Left lung (tissue), 10 donors: ENCODE measurements around the gene SH3TC2. TPM values are rescaled to one million over a fixed set of nuclear protein-coding genes. Genes with fewer than 3 reads are reported as not detected.

Source experiments
- ATAC-seq: fragments of 200-7000 bp; cut with Tn5 transposase; one replicate; pipeline ENCODE4 v1.9.1; 2020; ENCODE audit warnings: moderate library complexity
- DNase-seq, 4 donors: peaks; one replicate each; pipeline ENCODE4 v3.0.0-alpha.2; 2013 to 2020
- H3K27ac ChIP-seq, 2 donors: fragments of 200-600 bp; sonication (generic) in 1 of 2; one replicate each; pipeline versions ENCODE4 v1.5.0 to v1.8.0; 2020 to 2021
- H3K27me3 ChIP-seq, 2 donors: fragments of 200-600 bp; sonication (generic) in 1 of 2; one replicate each; pipeline versions ENCODE4 v1.5.0 to v1.8.0; 2020 to 2021
- H3K36me3 ChIP-seq, 2 donors: fragments of 200-600 bp; sonication (generic) in 1 of 2; one replicate each; pipeline versions ENCODE4 v1.5.0 to v1.8.0; 2020 to 2021
- H3K4me1 ChIP-seq, 2 donors: fragments of 200-600 bp; one replicate each; pipeline ENCODE4 v1.8.0; 2021
- H3K4me3 ChIP-seq, 2 donors: fragments of 200-600 bp; sonication (generic) in 1 of 2; one replicate each; pipeline versions ENCODE4 v1.5.0 to v1.8.0; 2020 to 2021; ENCODE audit warnings: mild to moderate bottlenecking in 1 of 2
- H3K9me3 ChIP-seq, 2 donors: fragments of 200-600 bp; sonication (generic) in 1 of 2; one replicate each; pipeline versions ENCODE4 v1.5.0 to v1.8.0; 2020 to 2021
- CTCF ChIP-seq, 2 donors: fragments of 200-600 bp; sonication (generic) in 1 of 2; IDR thresholded peaks; one replicate each; pipeline versions ENCODE4 v1.5.0 to v1.8.0; 2021; ENCODE audit warnings: antibody characterized with exemption in 2 of 2
- intact Hi-C, 2 donors: fragments of 100-400 bp; cut with DNase I; formaldehyde crosslinking; loops; one replicate each; pipeline versions ENCODE4 v1.11.2 to v1.14.2; 2022
- polyA plus RNA-seq, 6 donors: library from polyadenylated mRNA; unstranded; fragments of 120-200 nt; gene quantifications; one replicate each; pipeline ENCODE4 v1.2.1, GENCODE V29; 2013; ENCODE audit not compliant: insufficient read length in 6 of 6
- total RNA-seq, 2 donors: library from RNA; stranded (reverse); fragmentation: NEBNext Ultra II Directional; extraction: Animal tissue kit (Norgen Biotek cat#: 25700); gene quantifications; one replicate each; pipeline ENCODE4 v1.2.1, GENCODE V29; 2021
- donor health status: DM: no; HTN: yes; CAD: no.
- donor health status: DM: no; HTN: no; CAD: no.

The SH3TC2 gene
- total and polyA plus RNA-seq, 8 donors, result 1.0 to 2.5 (median 2.1) TPM

- intact Hi-C loops, result no loop called here
- ATAC-seq (no peak), DNase-seq (no peak)
- Histone ChIP-seq H3K36me3 (no peaks in the 10 kb centered on the region), H3K4me3 (no peak overlapping the region), H3K27me3 (no peaks in the 10 kb centered on the region), H3K27ac (no peak overlapping the region), H3K9me3 (no peaks in the 10 kb centered on the region), H3K4me1 (peaks cover 0 to 17% of the 10 kb centered on the region in 2 donors)
- no peak for TF ChIP-seq CTCF (IDR thresholded peaks at IDR 0.05)
These were observed 17.8 kb downstream of the SH3TC2 start for GRCh38 chr5:149045089-149045460.

GRCh38 chr5:149044453-149045088 is 18.3 kb downstream of the SH3TC2 start:
- intact Hi-C loops, result no loop called here
- H3K4me3 ChIP-seq, result no peak overlapping the region
- no peaks in the 10 kb centered on the region for H3K9me3 ChIP-seq
- H3K36me3 ChIP-seq, result no peaks in the 10 kb centered on the region
- DNase-seq (no peak), ATAC-seq (no peak)
- TF ChIP-seq CTCF (IDR thresholded peaks at IDR 0.05), result no peak
- H3K4me1 ChIP-seq, result peaks cover 0 to 22% of the 10 kb centered on the region in 2 donors
- H3K27me3 ChIP-seq, result no peaks in the 10 kb centered on the region
- H3K27ac ChIP-seq, result no peak overlapping the region

- Histone ChIP-seq H3K9me3 (no peaks in the 10 kb centered on the region), H3K27ac (no peak overlapping the region), H3K36me3 (no peaks in the 10 kb centered on the region), H3K27me3 (no peaks in the 10 kb centered on the region), H3K4me1 (peaks cover 0 to 31% of the 10 kb centered on the region in 2 donors), H3K4me3 (no peak overlapping the region)
- TF ChIP-seq CTCF (IDR thresholded peaks at IDR 0.05), result no peak
- intact Hi-C loops, result no loop called here
- ATAC-seq (no peak), DNase-seq (no peak)
These were observed 19.2 kb downstream of the SH3TC2 start for GRCh38 chr5:149043641-149044040.

- no peak for ATAC-seq
- no peaks in the 10 kb centered on the region for H3K27me3 ChIP-seq
- no peak for TF ChIP-seq CTCF (IDR thresholded peaks at IDR 0.05)
These were observed 20.0 kb downstream of the SH3TC2 start for GRCh38 chr5:149042865-149043264.

GRCh38 chr5:149041242-149041641 is 21.6 kb downstream of the SH3TC2 start:
- peaks cover 0 to 54% of the 10 kb centered on the region in 2 donors for H3K4me1 ChIP-seq
- TF ChIP-seq CTCF (IDR thresholded peaks at IDR 0.05), result no peak
- H3K4me3 ChIP-seq, result no peak overlapping the region
- intact Hi-C loops, result no loop called here
- H3K27ac ChIP-seq, result no peak overlapping the region
- ATAC-seq (no peak), DNase-seq (no peak)
- H3K27me3 ChIP-seq, result no peaks in the 10 kb centered on the region
- no peaks in the 10 kb centered on the region for H3K9me3 ChIP-seq
- no peaks in the 10 kb centered on the region for H3K36me3 ChIP-seq

More at GRCh38 chr5:149042865-149043264, 20.0 kb downstream of the SH3TC2 start:
- Histone ChIP-seq H3K27ac (no peak overlapping the region), H3K4me3 (no peak overlapping the region), H3K4me1 (peaks cover 0 to 39% of the 10 kb centered on the region in 2 donors), H3K36me3 (no peaks in the 10 kb centered on the region), H3K9me3 (no peaks in the 10 kb centered on the region)
- no peak for DNase-seq
- intact Hi-C loops, result no loop called here
